GM12872 (cell line): ENCODE data around the gene ZNF480.

Experiments
- CTCF ChIP-seq: IDR thresholded peaks from 3 replicates; pipeline ENCODE4 v1.5.1; 2011; ENCODE audit warnings: low read depth, mild to moderate bottlenecking, low read length, moderate library complexity; ENCODE audit not compliant: insufficient read depth

Gene ZNF480

GRCh38 chr19:52351512-52351911 is 54.5 kb downstream of the ZNF480 start:
- 0 out of 3 replicates have a peak, but pooled peaks have one; percentile 12 for TF ChIP-seq CTCF

- TF ChIP-seq CTCF, result no peak
Measured at GRCh38 chr19:52366414-52366824, 69.5 kb downstream of the ZNF480 start.

- no peak; the same call in 2 of the 3 replicates for TF ChIP-seq CTCF
Measured at GRCh38 chr19:52369559-52370340, 72.8 kb downstream of the ZNF480 start, which contains the start of gene ZNF880. Gene ZNF880, plus strand, starts transcription at chr19:52369923. Its CDS starts 43 bp downstream, at chr19:52369966.

GRCh38 chr19:52370341-52370710 is 73.4 kb downstream of the ZNF480 start:
- no peak for TF ChIP-seq CTCF
